Stimulated activated CD4-positive, alpha-beta T cell treated with anti-CD3 and anti-CD28 coated beads, Interleukin-4, amount 100 ng/mL, for 24 hours (primary cell): ENCODE measurements around the gene TCAP.
A peak's percentile ranks its signal among the peaks of the same experiment; 100 is the strongest.

Source experiments
- DNase-seq: peaks from one replicate; pipeline ENCODE4 v3.0.0-alpha.2; 2020

TCAP gene

GRCh38 chr17:39629494-39629880 is 35.7 kb upstream of the TCAP start:
- DNase-seq = no peak

- no peak for DNase-seq
These were observed 35.3 kb upstream of the TCAP start for GRCh38 chr17:39629898-39630297.

- DNase-seq = no peak
These were observed 33.7 kb upstream of the TCAP start for GRCh38 chr17:39631403-39631802.

- DNase-seq = no peak
These were observed 32.8 kb upstream of the TCAP start for GRCh38 chr17:39632153-39632941.

- no peak for DNase-seq
These were observed 31.5 kb upstream of the TCAP start for GRCh38 chr17:39633570-39634183.

GRCh38 chr17:39634384-39634871 is 30.7 kb upstream of the TCAP start:
- DNase-seq = peak; percentile 25

- no peak for DNase-seq
These were observed 29.5 kb upstream of the TCAP start for GRCh38 chr17:39635614-39636176.

- peak; percentile 12 for DNase-seq
These were observed 28.6 kb upstream of the TCAP start for GRCh38 chr17:39636587-39636926.

GRCh38 chr17:39636927-39637736 is 28.0 kb upstream of the TCAP start, which contains the start of gene STARD3:
Gene STARD3, plus strand, starts transcription at chr17:39637144. Its CDS starts 16,388 bp downstream, at chr17:39653532.
- peak; percentile 92 for DNase-seq

- no peak for DNase-seq
These were observed 26.8 kb upstream of the TCAP start for GRCh38 chr17:39638317-39638716.

GRCh38 chr17:39639043-39639442 is 26.1 kb upstream of the TCAP start:
- DNase-seq = no peak

- no peak for DNase-seq
These were observed 25.3 kb upstream of the TCAP start for GRCh38 chr17:39639566-39640458.

- no peak for DNase-seq
These were observed 24.5 kb upstream of the TCAP start for GRCh38 chr17:39640591-39641031.

- DNase-seq = no peak
These were observed 24.1 kb upstream of the TCAP start for GRCh38 chr17:39641097-39641496.

- no peak for DNase-seq
These were observed 23.3 kb upstream of the TCAP start for GRCh38 chr17:39641883-39642282.

- no peak for DNase-seq
These were observed 22.7 kb upstream of the TCAP start for GRCh38 chr17:39642291-39643074.

- DNase-seq = no peak
These were observed 21.9 kb upstream of the TCAP start for GRCh38 chr17:39643271-39643670.

GRCh38 chr17:39647256-39647655 is 17.9 kb upstream of the TCAP start:
- no peak for DNase-seq

- DNase-seq = no peak
These were observed 16.4 kb upstream of the TCAP start for GRCh38 chr17:39648616-39649366.

- no peak for DNase-seq
These were observed 15.0 kb upstream of the TCAP start for GRCh38 chr17:39650121-39650579.
